Right lobe of liver (tissue), 6 donors: ENCODE measurements around the gene CLCF1. TPM values are rescaled to one million over a fixed set of nuclear protein-coding genes. Genes with fewer than 3 reads are reported as not detected.

Experiments
- ATAC-seq, 4 donors: fragments of 200-7000 bp; cut with Tn5 transposase; one replicate each; pipeline ENCODE4 v1.9.1; 2020; ENCODE audit warnings: mild to moderate bottlenecking in 4 of 4, moderate library complexity in 4 of 4
- DNase-seq, 3 donors: peaks; one replicate each; pipeline ENCODE4 v3.0.0-alpha.2; 2020
- H3K27ac ChIP-seq, 3 donors: fragments of 200-600 bp; one replicate each; pipeline ENCODE4 v1.8.0; 2022
- H3K27me3 ChIP-seq, 2 donors: fragments of 200-600 bp; one replicate each; pipeline ENCODE4 v1.8.0; 2022
- H3K36me3 ChIP-seq, 4 donors: fragments of 200-600 bp; sonication (generic) in 1 of 4; one replicate each; pipeline versions ENCODE4 v1.5.1 to v1.8.0; 2017 to 2022; ENCODE audit warnings: control low read depth in 1 of 4
- H3K4me1 ChIP-seq, 4 donors: fragments of 200-600 bp; sonication (generic) in 1 of 4; one replicate each; pipeline versions ENCODE4 v1.5.1 to v1.8.0; 2017 to 2022; ENCODE audit warnings: control low read depth in 1 of 4
- H3K4me3 ChIP-seq, 3 donors: fragments of 200-600 bp; one replicate each; pipeline ENCODE4 v1.8.0; 2022
- H3K9me3 ChIP-seq, 4 donors: fragments of 200-600 bp; sonication (generic) in 1 of 4; one replicate each; pipeline versions ENCODE4 v1.5.1 to v1.8.0; 2017 to 2022; ENCODE audit warnings: control low read depth in 1 of 4
- CTCF ChIP-seq, 4 donors: fragments of 200-600 bp in 3 of 4; fragments of 450-650 bp in 1 of 4; IDR thresholded peaks; one replicate each; pipeline versions ENCODE4 v1.5.1 to v1.8.0; 2016 to 2022; ENCODE audit warnings: antibody characterized with exemption in 4 of 4, mild to moderate bottlenecking in 2 of 4
- POLR2A ChIP-seq: fragments of 450-650 bp; IDR thresholded peaks from one replicate; pipeline ENCODE4 v1.6.1; 2017; ENCODE audit warnings: antibody characterized with exemption, mild to moderate bottlenecking
- WGBS: methylation state at CpG from one replicate; pipeline ENCODE4 v1.1.6; 2018; ENCODE audit warnings: low coverage, low lambda C conversion rate; ENCODE audit not compliant: insufficient coverage; ENCODE audit errors: missing lambda C conversion rate; 5-methylcytosine and 5-hydroxymethylcytosine counted together
- intact Hi-C, 2 donors: fragments of 100-400 bp; cut with DNase I; formaldehyde crosslinking; loops; one replicate each; pipeline versions ENCODE4 v1.11.2 to v1.14.1; 2022
- total RNA-seq, 6 experiments: library from RNA; depleted of rRNA in 2 of 6; stranded (reverse); fragments of >200 nt in 2 of 6; fragmentation: NEBNext Ultra II Directional in 3 of 6; extraction: Animal tissue kit (Norgen Biotek cat#: 25700) in 3 of 6; gene quantifications; one replicate each; pipeline versions ENCODE4 v1.1.0 to v1.2.4, GENCODE V29; 2016 to 2023
- donor health status: DM: no; HTN: yes; CAD: no.
- donor health status: DM: no; HTN: no; CAD: no.
- donor health status: DM: no; HTN: no; CAD: no.
- donor health status: DM: no; HTN: yes; CAD: no.
- donor health status: DM: no; HTN: yes; CAD: no.

CLCF1 gene
- total RNA-seq, 6 experiments from 2014 or later = 0.44 to 3.8 (median 1.3) TPM

GRCh38 chr11:67397986-67398660, 24.7 kb upstream of the CLCF1 start:
- TF ChIP-seq POLR2A = no peak
- TF ChIP-seq CTCF (IDR thresholded peaks at IDR 0.05) = no peak
- no peak overlapping the region for H3K4me3 ChIP-seq
- no peaks in the 10 kb centered on the region for H3K27me3 ChIP-seq
- H3K27ac ChIP-seq = no peak overlapping the region
- DNase-seq = no peak
- peaks cover 0 to 24% (median 5%) of the 10 kb centered on the region in 4 donors for H3K4me1 ChIP-seq
- peaks cover 3 to 37% (median 17%) of the 10 kb centered on the region in 4 donors for H3K36me3 ChIP-seq
- intact Hi-C loops = loop anchor here in 1 of 2 donors (10.0 kb wide), 1 partner anchor 107 kb away; the partner anchor contains the start of genes CDK2AP2 and PITPNM1
- no peak for ATAC-seq
- no peaks in the 10 kb centered on the region for H3K9me3 ChIP-seq
- 75% methylated on average over 11 of the region's 24 CpGs for WGBS

- H3K9me3 ChIP-seq = no peaks in the 10 kb centered on the region
- H3K27me3 ChIP-seq = no peaks in the 10 kb centered on the region
- no peak overlapping the region for H3K27ac ChIP-seq
- WGBS = no CpG with 5 or more reads among the region's 6 CpGs
- no peak overlapping the region for H3K4me3 ChIP-seq
- ATAC-seq (no peak), DNase-seq (no peak)
- H3K4me1 ChIP-seq = peaks cover 0 to 21% (median 5%) of the 10 kb centered on the region in 4 donors
- TF ChIP-seq POLR2A (no peak), CTCF (IDR thresholded peaks at IDR 0.05) (no peak)
- peaks cover 3 to 37% (median 17%) of the 10 kb centered on the region in 4 donors for H3K36me3 ChIP-seq
- intact Hi-C loops = loop anchor here in 1 of 2 donors (10.0 kb wide), 1 partner anchor 107 kb away; the partner anchor contains the start of genes CDK2AP2 and PITPNM1
Observed at GRCh38 chr11:67397536-67397935, 24.1 kb upstream of the CLCF1 start.

- peaks cover 3 to 37% (median 17%) of the 10 kb centered on the region in 4 donors for H3K36me3 ChIP-seq
- DNase-seq = no peak
- no peak overlapping the region for H3K4me3 ChIP-seq
- WGBS = 53% methylated on average over 8 of the region's 13 CpGs
- no peak for ATAC-seq
- no peaks in the 10 kb centered on the region for H3K27me3 ChIP-seq
- no peak overlapping the region for H3K27ac ChIP-seq
- no peaks in the 10 kb centered on the region for H3K9me3 ChIP-seq
- TF ChIP-seq CTCF (IDR thresholded peaks at IDR 0.05) (no peak), POLR2A (no peak)
- intact Hi-C loops = loop anchor here in 1 of 2 donors (10.0 kb wide), 1 partner anchor 108 kb away; the partner anchor contains the start of genes CDK2AP2 and PITPNM1
- H3K4me1 ChIP-seq = peaks cover 0 to 18% (median 5%) of the 10 kb centered on the region in 4 donors
Observed at GRCh38 chr11:67396587-67397389, 23.4 kb upstream of the CLCF1 start.

GRCh38 chr11:67396259-67396581, 22.8 kb upstream of the CLCF1 start:
- ATAC-seq (no peak), DNase-seq (no peak)
- Histone ChIP-seq H3K27ac (no peak overlapping the region), H3K36me3 (peaks cover 3 to 37% (median 17%) of the 10 kb centered on the region in 4 donors), H3K4me1 (peaks cover 0 to 19% (median 5%) of the 10 kb centered on the region in 4 donors), H3K4me3 (no peak overlapping the region), H3K9me3 (no peaks in the 10 kb centered on the region), H3K27me3 (no peaks in the 10 kb centered on the region)
- TF ChIP-seq POLR2A (no peak), CTCF (IDR thresholded peaks at IDR 0.05) (no peak)
- 96% methylated on average over 4 of the region's 7 CpGs for WGBS
- intact Hi-C loops = loop anchor here in 1 of 2 donors (10.0 kb wide), 1 partner anchor 109 kb away; the partner anchor contains the start of genes CDK2AP2 and PITPNM1
